Stomach (tissue), 4 donors: ENCODE results near the gene C8B.

Source experiments
- EP300 ChIP-seq: sonication (generic); formaldehyde crosslinking; IDR thresholded peaks from one replicate; pipeline ENCODE4 v1.6.1; 2017; ENCODE audit warnings: antibody characterized with exemption
- POLR2A ChIP-seq, 4 donors: fragments of 450-650 bp; IDR thresholded peaks; one replicate each; pipeline ENCODE4 v1.6.1; 2016; ENCODE audit warnings: antibody characterized with exemption in 4 of 4, control low read depth in 2 of 4, mild to moderate bottlenecking in 1 of 4, moderate library complexity in 1 of 4
- POLR2AphosphoS5 ChIP-seq, 3 donors: sonication (generic); formaldehyde crosslinking; IDR thresholded peaks; one replicate each; pipeline ENCODE4 v1.6.1; 2016; ENCODE audit warnings: antibody characterized with exemption in 3 of 3
- TF ChIP-seq, protein P1 (sequence below), 7 experiments: fragments of 450-650 bp in 4 of 7; fragments of 200-600 bp in 3 of 7; sonication (generic) in 3 of 7; IDR thresholded peaks; one replicate each; pipeline ENCODE4 v1.5.1; 2016 to 2019; ENCODE audit warnings: antibody characterized with exemption in 7 of 7, control low read depth in 2 of 7, mild to moderate bottlenecking in 1 of 7

- TF ChIP-seq, protein P1, sequence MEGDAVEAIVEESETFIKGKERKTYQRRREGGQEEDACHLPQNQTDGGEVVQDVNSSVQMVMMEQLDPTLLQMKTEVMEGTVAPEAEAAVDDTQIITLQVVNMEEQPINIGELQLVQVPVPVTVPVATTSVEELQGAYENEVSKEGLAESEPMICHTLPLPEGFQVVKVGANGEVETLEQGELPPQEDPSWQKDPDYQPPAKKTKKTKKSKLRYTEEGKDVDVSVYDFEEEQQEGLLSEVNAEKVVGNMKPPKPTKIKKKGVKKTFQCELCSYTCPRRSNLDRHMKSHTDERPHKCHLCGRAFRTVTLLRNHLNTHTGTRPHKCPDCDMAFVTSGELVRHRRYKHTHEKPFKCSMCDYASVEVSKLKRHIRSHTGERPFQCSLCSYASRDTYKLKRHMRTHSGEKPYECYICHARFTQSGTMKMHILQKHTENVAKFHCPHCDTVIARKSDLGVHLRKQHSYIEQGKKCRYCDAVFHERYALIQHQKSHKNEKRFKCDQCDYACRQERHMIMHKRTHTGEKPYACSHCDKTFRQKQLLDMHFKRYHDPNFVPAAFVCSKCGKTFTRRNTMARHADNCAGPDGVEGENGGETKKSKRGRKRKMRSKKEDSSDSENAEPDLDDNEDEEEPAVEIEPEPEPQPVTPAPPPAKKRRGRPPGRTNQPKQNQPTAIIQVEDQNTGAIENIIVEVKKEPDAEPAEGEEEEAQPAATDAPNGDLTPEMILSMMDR (IDR thresholded peaks at IDR 0.05) = no peak
- no peak for TF ChIP-seq POLR2A (IDR thresholded peaks at IDR 0.05)
- peak in 1 of 3 donors; percentile 48 for TF ChIP-seq POLR2AphosphoS5 (IDR thresholded peaks at IDR 0.05)
- TF ChIP-seq EP300 = no peak
Observed at GRCh38 chr1:57013522-57013921, 47.7 kb upstream of the C8B start.
